Hematopoietic multipotent progenitor cell treated with erythropoietin and hydrocortisone succinate and interleukin-3 and kit ligand, for 6 days (in vitro differentiated cells): ENCODE data around the gene REV3L.
"Not testable (repeated sequence)": the region's sequence is repeated elsewhere in the genome, so short reads cannot be mapped to it uniquely, and the experiment has no call there.

Experiments used
- DNase-seq: peaks from one replicate; pipeline ENCODE4 v3.0.0-alpha.2; 2015

REV3L gene

GRCh38 chr6:111291336-111292259, 191.4 kb downstream of the REV3L start:
- no peak for DNase-seq

GRCh38 chr6:111290689-111291335, 192.2 kb downstream of the REV3L start:
- not testable (repeated sequence) for DNase-seq

DNA sequence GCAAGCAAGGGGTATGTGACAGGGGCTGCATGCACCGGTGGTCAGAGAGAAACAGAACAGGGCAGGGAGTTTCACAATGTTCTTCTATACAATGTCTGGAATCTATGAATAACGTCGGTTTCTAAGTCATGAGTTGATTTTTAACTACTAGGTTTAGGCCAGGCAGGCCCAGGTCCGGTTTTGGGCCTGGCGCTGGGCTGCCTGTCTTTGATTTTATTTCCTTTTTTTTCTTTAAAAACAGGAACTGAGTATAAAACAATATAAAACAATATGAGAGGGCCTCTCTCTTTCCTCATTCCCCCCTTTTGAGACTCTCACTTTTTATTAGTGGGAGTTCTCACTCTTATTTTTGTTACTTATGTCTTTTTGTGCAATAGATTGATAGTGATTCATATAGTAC, 198.7 kb downstream of the REV3L start:
- not testable (repeated sequence) for DNase-seq

- DNase-seq: no peak
Observed at GRCh38 chr6:111283707-111284106, 199.3 kb downstream of the REV3L start.

DNA sequence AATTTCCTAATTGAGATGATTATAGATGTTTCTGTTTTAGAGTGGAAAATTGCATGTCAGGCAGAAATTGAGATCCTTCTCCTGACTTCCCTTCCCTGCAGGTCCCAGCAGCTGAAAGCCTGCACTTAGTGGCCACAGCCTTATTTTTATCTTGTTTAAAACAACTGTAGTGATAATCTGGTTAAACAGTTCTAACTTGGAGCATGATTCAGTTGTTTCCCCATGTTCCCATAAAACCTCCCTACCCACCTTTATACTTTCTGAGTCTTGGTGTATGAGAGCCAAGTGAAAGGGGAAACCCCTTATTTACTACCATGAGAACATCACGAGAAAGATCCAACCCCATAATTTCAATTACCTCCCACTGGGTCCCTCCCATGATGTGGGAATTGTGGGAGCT, 200.5 kb downstream of the REV3L start:
- no peak for DNase-seq

GRCh38 chr6:111280445-111280955, 202.5 kb downstream of the REV3L start:
- no peak for DNase-seq

GRCh38 chr6:111278731-111279130, 204.3 kb downstream of the REV3L start:
- no peak for DNase-seq

GRCh38 chr6:111277819-111278218, 205.2 kb downstream of the REV3L start:
- no peak for DNase-seq

- no peak for DNase-seq
Observed at GRCh38 chr6:111276736-111277135, 206.3 kb downstream of the REV3L start.

DNA sequence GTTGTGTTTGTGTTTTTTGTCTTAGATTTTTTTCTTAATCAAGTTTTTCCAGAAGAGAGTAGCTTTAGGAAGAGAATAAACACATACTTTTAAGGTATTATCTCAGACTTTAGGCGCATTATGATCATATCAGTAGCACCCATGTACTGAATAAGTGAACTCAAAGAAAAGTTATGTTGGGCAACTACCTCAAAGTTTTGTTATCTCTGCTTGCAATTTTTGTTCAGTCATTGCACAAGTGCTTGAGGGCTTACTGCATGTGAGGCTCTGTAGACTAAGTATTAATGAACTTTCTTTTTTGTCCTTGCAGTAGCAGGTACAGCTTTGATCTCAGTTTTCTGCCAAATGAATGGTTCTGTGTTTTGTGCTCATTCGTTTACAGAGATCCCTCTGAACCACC, 206.7 kb downstream of the REV3L start:
- peak; percentile 77 for DNase-seq

GRCh38 chr6:111274593-111275217, 208.3 kb downstream of the REV3L start:
- DNase-seq: no peak

- no peak for DNase-seq
Observed at GRCh38 chr6:111270121-111270520, 212.9 kb downstream of the REV3L start.

GRCh38 chr6:111269401-111269970, 213.5 kb downstream of the REV3L start:
- no peak for DNase-seq

DNA sequence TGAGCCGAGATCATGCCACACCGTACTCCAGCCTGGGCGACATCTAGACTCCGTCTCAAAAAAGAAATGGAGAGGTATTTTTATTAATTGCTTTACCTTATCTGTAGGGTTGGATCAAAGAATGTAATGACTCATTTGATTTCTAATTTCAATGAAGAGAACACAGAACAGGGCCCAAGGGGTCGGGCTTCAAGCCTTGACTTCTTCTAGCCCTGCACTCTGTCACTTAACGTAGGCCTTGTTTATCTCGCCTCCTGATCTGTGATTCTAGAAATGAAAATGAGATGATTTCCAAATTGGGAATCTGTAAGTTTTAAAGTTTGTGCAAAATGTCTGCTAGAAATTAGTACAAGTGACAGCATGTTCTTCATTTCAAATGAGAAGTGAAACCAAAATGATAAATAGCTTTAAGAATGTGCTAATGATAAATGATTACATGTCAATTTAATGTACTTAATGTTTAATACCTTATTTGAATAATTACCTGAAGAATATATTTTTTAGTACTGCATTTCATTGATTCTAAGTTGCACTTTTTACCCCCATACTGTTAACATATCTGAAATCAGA, 215.2 kb downstream of the REV3L start:
- DNase-seq: no peak

DNA sequence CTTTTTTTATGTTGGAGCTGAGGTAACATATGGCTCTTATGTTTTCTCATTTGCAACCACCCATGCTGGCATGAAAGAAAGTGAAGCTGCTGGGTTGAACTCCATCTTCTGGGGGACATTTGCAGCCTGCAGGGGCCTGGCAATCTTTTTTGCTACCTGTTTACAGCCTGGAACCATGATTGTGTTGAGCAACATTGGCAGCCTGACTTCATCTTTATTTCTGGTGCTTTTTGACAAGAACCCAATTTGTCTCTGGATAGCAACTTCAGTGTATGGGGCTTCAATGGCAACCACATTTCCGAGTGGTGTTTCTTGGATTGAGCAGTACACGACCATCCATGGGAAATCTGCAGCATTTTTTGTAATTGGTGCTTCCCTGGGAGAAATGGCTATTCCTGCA, 216.7 kb downstream of the REV3L start:
- DNase-seq: no peak

- DNase-seq: peak; percentile 93
Observed at GRCh38 chr6:111265842-111266241, 217.2 kb downstream of the REV3L start.

DNA sequence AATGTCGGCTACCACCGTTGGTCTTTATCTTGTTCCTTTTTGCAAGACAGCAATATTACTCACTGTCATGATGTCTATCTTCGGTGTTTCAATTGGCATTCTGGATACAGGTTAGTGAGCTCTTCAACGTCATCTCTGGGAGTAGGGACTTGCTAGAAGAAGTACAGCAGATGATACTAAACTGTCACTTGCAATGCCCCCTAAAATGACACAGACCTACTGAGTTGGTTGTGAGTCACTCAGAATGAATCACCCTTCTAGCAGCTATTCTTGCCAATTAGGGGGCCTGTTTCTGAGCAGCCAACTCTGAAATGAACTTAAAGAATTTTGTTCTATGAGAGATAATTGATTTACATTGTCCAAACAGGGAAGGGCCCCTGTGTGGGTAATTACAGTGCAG, 219.2 kb downstream of the REV3L start:
- peak; percentile 69 for DNase-seq

DNA sequence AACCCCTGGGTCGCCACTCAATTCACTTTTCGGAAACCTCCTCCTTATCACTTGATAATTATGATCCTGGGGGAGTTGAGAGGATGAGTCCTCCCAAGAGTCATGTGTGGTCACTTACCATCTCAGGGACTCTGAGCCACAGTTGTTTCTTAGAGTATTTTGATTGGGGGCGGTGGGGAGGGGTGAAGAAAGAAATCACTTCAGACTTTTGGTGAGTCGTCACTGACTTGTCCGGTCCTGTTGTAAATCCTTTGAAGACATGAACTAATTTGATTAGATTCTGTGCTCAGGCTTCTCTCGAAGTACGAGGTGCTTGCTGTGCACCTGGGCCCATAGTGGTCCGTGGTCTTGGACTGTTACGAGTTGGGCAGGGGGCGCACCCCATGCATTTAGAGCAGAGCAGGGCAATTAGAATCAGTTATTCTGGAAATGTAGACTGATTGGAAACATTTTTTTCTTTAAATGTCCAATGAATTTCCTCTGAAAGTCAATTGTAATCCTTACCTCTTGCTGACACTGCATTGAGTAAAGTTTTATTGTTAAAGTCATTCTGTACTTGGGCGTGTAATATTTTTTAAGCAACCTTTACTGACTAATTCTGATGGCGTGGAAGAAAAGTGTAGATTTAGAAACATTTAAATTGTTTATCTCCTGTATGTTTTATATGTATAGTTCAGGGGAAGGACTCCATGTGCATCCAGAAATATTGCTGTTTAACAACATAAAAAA, 222.3 kb downstream of the REV3L start:
- DNase-seq: peak; percentile 27

GRCh38 chr6:111259089-111259831, 223.8 kb downstream of the REV3L start:
- DNase-seq: peak; percentile 100

- DNase-seq: no peak
Observed at GRCh38 chr6:111258615-111259088, 224.4 kb downstream of the REV3L start.

DNA sequence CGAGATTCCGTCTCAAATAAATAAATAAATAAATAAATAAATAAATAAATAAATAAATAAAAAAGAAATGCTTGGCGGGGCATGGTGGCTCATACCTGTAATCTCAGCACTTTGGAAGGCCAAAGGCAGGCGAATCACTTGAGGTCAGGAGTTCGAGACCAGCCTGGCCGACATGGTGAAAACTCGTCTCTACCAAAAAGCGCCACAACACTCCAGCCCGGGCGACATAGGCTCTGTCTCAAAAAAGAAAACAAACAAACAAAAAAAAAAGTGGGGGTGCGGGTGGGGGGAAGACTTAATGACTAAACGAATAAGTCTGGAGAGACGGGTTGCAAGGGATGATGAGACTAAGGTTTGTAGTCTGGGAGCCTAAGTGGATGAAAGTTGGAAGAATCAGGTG, 225.0 kb downstream of the REV3L start:
- no peak for DNase-seq
